GM21528 (cell line): ENCODE data around the gene ETF1.

Experiments
- ATAC-seq: cut with Tn5 transposase; IDR thresholded peaks from one replicate; pipeline ENCODE4 v1.9.1; 2021; ENCODE audit warnings: mild to moderate bottlenecking, moderate library complexity; ENCODE audit not compliant: unreplicated experiment, low FRiP score

The ETF1 gene

GRCh38 chr5:138542956-138543729 lies at the start of gene ETF1:
ETF1 (minus strand) TSS chr5:138543236; CDS start chr5:138542918, 318 bp downstream.
- ATAC-seq: peak; percentile 91

GRCh38 chr5:138588013-138588788 lies 45.2 kb upstream of the ETF1 start:
- ATAC-seq: no peak

GRCh38 chr5:138585157-138585556 lies 42.1 kb upstream of the ETF1 start:
- ATAC-seq: no peak

GRCh38 chr5:138583984-138584637 lies 41.1 kb upstream of the ETF1 start:
- ATAC-seq: no peak

- no peak for ATAC-seq
Measured at GRCh38 chr5:138582959-138583358, 39.9 kb upstream of the ETF1 start.

- ATAC-seq: no peak
Measured at GRCh38 chr5:138580777-138581176, 37.7 kb upstream of the ETF1 start.

GRCh38 chr5:138580001-138580400 lies 37.0 kb upstream of the ETF1 start:
- no peak for ATAC-seq

- no peak for ATAC-seq
Measured at GRCh38 chr5:138579517-138579863, 36.5 kb upstream of the ETF1 start.

GRCh38 chr5:138577452-138577851 lies 34.4 kb upstream of the ETF1 start:
- no peak for ATAC-seq

- ATAC-seq: peak; percentile 83
Measured at GRCh38 chr5:138575194-138576015, 32.4 kb upstream of the ETF1 start, which contains the start of gene HSPA9. HSPA9 (minus strand) TSS chr5:138575401; CDS start chr5:138575318, 83 bp downstream.

GRCh38 chr5:138574744-138575193 lies 31.7 kb upstream of the ETF1 start:
- no peak for ATAC-seq

- ATAC-seq: no peak
Measured at GRCh38 chr5:138573949-138574670, 31.1 kb upstream of the ETF1 start.

GRCh38 chr5:138573223-138573622 lies 30.2 kb upstream of the ETF1 start:
- ATAC-seq: no peak

GRCh38 chr5:138570871-138571270 lies 27.8 kb upstream of the ETF1 start:
- no peak for ATAC-seq

GRCh38 chr5:138569782-138570181 lies 26.7 kb upstream of the ETF1 start:
- no peak for ATAC-seq

- no peak for ATAC-seq
Measured at GRCh38 chr5:138568061-138568824, 25.2 kb upstream of the ETF1 start.

GRCh38 chr5:138566792-138567191 lies 23.8 kb upstream of the ETF1 start:
- no peak for ATAC-seq

GRCh38 chr5:138565100-138565821 lies 22.2 kb upstream of the ETF1 start:
- no peak for ATAC-seq
